Panc1 (cell line): Measurements from ENCODE around the gene GRM4. TPM values are rescaled to one million over a fixed set of nuclear protein-coding genes. Genes with fewer than 3 reads are reported as not detected.

Source experiments
- ATAC-seq: fragments of 200-7000 bp; cut with Tn5 transposase; 2 replicates; pipeline ENCODE4 v1.9.1; 2020; ENCODE audit warnings: mild to moderate bottlenecking, moderate library complexity
- BruUV-seq: library from RNA; stranded (reverse); fragments of 400-500 nt; replicated peaks from 2 replicates; lab custom pipeline; 2021; lab: Mats Ljungman, UMichigan
- CTCF ChIA-PET: fragments of 300-600 bp; sonication (Branson Sonifier 250); formaldehyde crosslinking; loops from one replicate; lab custom pipeline; 2022; ENCODE audit warnings: antibody characterized with exemption; lab: Charles Lee
- POLR2A ChIA-PET: fragments of 300-600 bp; sonication (Branson Sonifier 250); formaldehyde crosslinking; loops from one replicate; lab custom pipeline; 2022; ENCODE audit warnings: antibody characterized with exemption; lab: Charles Lee
- DNase-seq: peaks from one replicate; pipeline ENCODE4 v3.0.0-alpha.2; 2010; ENCODE audit warnings: low read depth, low spot score
- H3K27ac ChIP-seq: 2 replicates; pipeline ENCODE4 v1.5.1; 2011; ENCODE audit warnings: mild to moderate bottlenecking, low read length, inconsistent platforms
- H3K27me3 ChIP-seq: fragments of 200-500 bp; sonication (Bioruptor generic); 2 replicates; pipeline ENCODE4 v1.6.0; 2014; ENCODE audit warnings: low read length, inconsistent platforms; ENCODE audit not compliant: control insufficient read depth, insufficient read depth
- H3K36me3 ChIP-seq: fragments of 200-500 bp; sonication (Bioruptor generic); 2 replicates; pipeline ENCODE4 v1.5.1; 2014; ENCODE audit warnings: inconsistent platforms, mild to moderate bottlenecking, low read length, moderate library complexity; ENCODE audit not compliant: control insufficient read depth, insufficient read depth
- H3K4me1 ChIP-seq: 2 replicates; pipeline ENCODE4 v1.5.1; 2011; ENCODE audit warnings: inconsistent platforms, mild to moderate bottlenecking, low read length, moderate library complexity; ENCODE audit not compliant: control insufficient read depth, insufficient read depth
- H3K4me3 ChIP-seq, 2 experiments: 2 replicates each; pipeline ENCODE4 v1.5.1; 2011 to 2012; ENCODE audit warnings: low read depth in 2 of 2, low read length in 2 of 2, mild to moderate bottlenecking in 2 of 2, inconsistent platforms in 1 of 2, moderate library complexity in 1 of 2
- H3K9me3 ChIP-seq: fragments of 200-500 bp; sonication (Bioruptor generic); 2 replicates; pipeline ENCODE4 v1.5.1; 2014; ENCODE audit warnings: low read depth, mild to moderate bottlenecking, inconsistent platforms, low read length, moderate library complexity; ENCODE audit not compliant: control insufficient read depth, insufficient read depth
- CTCF ChIP-seq: fragments of 450-650 bp; IDR thresholded peaks from 2 replicates; pipeline ENCODE4 v1.5.1; 2017; ENCODE audit warnings: mild to moderate bottlenecking
- POLR2AphosphoS5 ChIP-seq: IDR thresholded peaks from 2 replicates; pipeline ENCODE4 v1.6.1; 2012; ENCODE audit warnings: mild to moderate bottlenecking, low read depth, low read length, moderate library complexity
- REST ChIP-seq, 2 experiments: IDR thresholded peaks; 2 replicates each; pipeline ENCODE4 v1.6.1; 2011 to 2012; ENCODE audit warnings: low read depth in 2 of 2, control low read depth in 1 of 2, low read length in 1 of 2, mild to moderate bottlenecking in 1 of 2, moderate library complexity in 1 of 2; ENCODE audit not compliant: insufficient read depth in 1 of 2
- SIN3A ChIP-seq: IDR thresholded peaks from 2 replicates; pipeline ENCODE4 v1.6.1; 2012; ENCODE audit warnings: low read depth, mild to moderate bottlenecking, low read length, moderate library complexity, borderline replicate concordance; ENCODE audit not compliant: insufficient read depth
- TCF7L2 ChIP-seq: IDR thresholded peaks from 2 replicates; pipeline ENCODE4 v1.6.1; 2011; ENCODE audit warnings: mild to moderate bottlenecking, low read depth, low read length, inconsistent platforms
- in situ Hi-C: cut with HindIII; loops from 2 replicates; pipeline ENCODE4 v1.10.0; 2016; ENCODE audit warnings: low sequenced_read_pairs, low pct_unique_long_range_greater_than_20kb
- intact Hi-C: fragments of 100-400 bp; cut with micrococcal nuclease; formaldehyde crosslinking; loops from one replicate; pipeline ENCODE4 v1.10.0; 2022; ENCODE audit not compliant: unreplicated experiment
- total RNA-seq: library from RNA; stranded (reverse); gene quantifications from one replicate; pipeline ENCODE4 v1.2.1, GENCODE V29; 2021; ENCODE audit not compliant: unreplicated experiment

GRM4 gene
- total RNA-seq, 1 experiment from 2014 or later, result 1.3 TPM

- ChIA-PET CTCF (interaction anchor here (0.5 to 1.2 kb wide), 5 partner anchors 11 to 428 kb away, joined by 3 to 7 read pairs (median 5); no protein-coding TSS in a partner anchor), POLR2A (interaction anchor here (0.6 kb wide), 1 partner anchor 433 kb away, joined by 3 read pairs; the partner anchor contains the start of gene UQCC2)
- H3K4me3 ChIP-seq, result peak overlapping the region; percentile 44 to 46
- peaks cover 5% of the 10 kb centered on the region; the same call in 1 of the 2 replicates for H3K4me1 ChIP-seq
- in situ Hi-C loops (no loop called here), intact Hi-C loops (no loop called here)
- ATAC-seq (peak; percentile 48), DNase-seq (no peak)
- no peak overlapping the region for H3K27ac ChIP-seq
- no peaks in the 10 kb centered on the region for H3K36me3 ChIP-seq
- TF ChIP-seq SIN3A (no peak), REST (IDR thresholded peaks at IDR 0.05; ENCODE audit: insufficient read depth in 1 of 2, low read depth in 2 of 2, low read length in 1 of 2) (no peak), POLR2AphosphoS5 (no peak), TCF7L2 (no peak), CTCF (no peak)
- no peaks in the 10 kb centered on the region; the same call in 1 of the 2 replicates for H3K27me3 ChIP-seq
- BruUV-seq, result no TSS peak
- H3K9me3 ChIP-seq, result no peaks in the 10 kb centered on the region
Measured at GRCh38 chr6:34144581-34145160, 1.2 kb downstream of the GRM4 start.

- intact Hi-C loops, result no loop called here
- no peak for TF ChIP-seq REST (IDR thresholded peaks at IDR 0.05; ENCODE audit: insufficient read depth in 1 of 2, low read depth in 2 of 2, low read length in 1 of 2)
- TF ChIP-seq CTCF, result no peak; the same call in 1 of the 2 replicates
- TF ChIP-seq SIN3A, result no peak
- no peak for TF ChIP-seq POLR2AphosphoS5
- no peak for TF ChIP-seq TCF7L2
Measured at GRCh38 chr6:34143884-34144580, 1.9 kb downstream of the GRM4 start.

More at GRCh38 chr6:34143884-34144580, 1.9 kb downstream of the GRM4 start:
- no peaks in the 10 kb centered on the region for H3K9me3 ChIP-seq
- H3K4me1 ChIP-seq, result peaks cover 5% of the 10 kb centered on the region; the same call in 1 of the 2 replicates
- peak overlapping the region; percentile 44 to 46 for H3K4me3 ChIP-seq
- ChIA-PET POLR2A (interaction anchor here (0.6 kb wide), 1 partner anchor 433 kb away, joined by 3 read pairs; the partner anchor contains the start of gene UQCC2), CTCF (interaction anchor here (0.5 to 0.6 kb wide), 2 partner anchors 20 to 427 kb away, joined by 3 to 4 read pairs; no protein-coding TSS in a partner anchor)
- no TSS peak for BruUV-seq
- H3K27ac ChIP-seq, result no peak overlapping the region
- ATAC-seq (peak; percentile 63), DNase-seq (no peak)
- in situ Hi-C loops, result no loop called here
- no peaks in the 10 kb centered on the region; the same call in 1 of the 2 replicates for H3K27me3 ChIP-seq
- no peaks in the 10 kb centered on the region for H3K36me3 ChIP-seq
